ENCODE measurements around the gene NTRK3.

DNA sequence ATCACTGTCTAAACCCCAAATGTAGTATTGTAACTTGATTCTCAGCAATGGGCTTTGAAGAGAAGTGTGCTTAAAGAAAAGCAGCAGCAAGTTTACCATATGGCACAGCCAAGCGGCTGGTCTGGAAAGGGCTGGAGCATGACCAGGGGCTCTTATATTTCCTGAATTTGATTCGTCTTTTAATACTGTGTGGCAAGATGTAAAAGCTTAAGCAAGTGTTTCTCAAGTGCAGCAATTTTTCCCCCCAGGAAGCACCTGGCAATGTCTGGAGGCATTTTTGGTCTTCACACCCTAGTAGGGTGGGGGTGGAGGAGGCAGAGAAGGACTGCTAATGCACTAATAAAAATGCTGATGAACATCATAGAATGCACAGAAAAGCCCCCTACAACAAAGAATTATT, 397.9 kb downstream of the NTRK3 start:
- TF ChIP-seq, protein P1, sequence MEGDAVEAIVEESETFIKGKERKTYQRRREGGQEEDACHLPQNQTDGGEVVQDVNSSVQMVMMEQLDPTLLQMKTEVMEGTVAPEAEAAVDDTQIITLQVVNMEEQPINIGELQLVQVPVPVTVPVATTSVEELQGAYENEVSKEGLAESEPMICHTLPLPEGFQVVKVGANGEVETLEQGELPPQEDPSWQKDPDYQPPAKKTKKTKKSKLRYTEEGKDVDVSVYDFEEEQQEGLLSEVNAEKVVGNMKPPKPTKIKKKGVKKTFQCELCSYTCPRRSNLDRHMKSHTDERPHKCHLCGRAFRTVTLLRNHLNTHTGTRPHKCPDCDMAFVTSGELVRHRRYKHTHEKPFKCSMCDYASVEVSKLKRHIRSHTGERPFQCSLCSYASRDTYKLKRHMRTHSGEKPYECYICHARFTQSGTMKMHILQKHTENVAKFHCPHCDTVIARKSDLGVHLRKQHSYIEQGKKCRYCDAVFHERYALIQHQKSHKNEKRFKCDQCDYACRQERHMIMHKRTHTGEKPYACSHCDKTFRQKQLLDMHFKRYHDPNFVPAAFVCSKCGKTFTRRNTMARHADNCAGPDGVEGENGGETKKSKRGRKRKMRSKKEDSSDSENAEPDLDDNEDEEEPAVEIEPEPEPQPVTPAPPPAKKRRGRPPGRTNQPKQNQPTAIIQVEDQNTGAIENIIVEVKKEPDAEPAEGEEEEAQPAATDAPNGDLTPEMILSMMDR (IDR thresholded peaks at IDR 0.05), result no peak
- TF ChIP-seq POLR2A (IDR thresholded peaks at IDR 0.05) (no peak), POLR2AphosphoS5 (IDR thresholded peaks at IDR 0.05) (no peak)

All from prostate gland (tissue), 2 donors.